HFFc6 (cell line): ENCODE results near the gene CFAP299. TPM values are rescaled to one million over a fixed set of nuclear protein-coding genes. Genes with fewer than 3 reads are reported as not detected.

Experiments
- DNase-seq: peaks from one replicate; pipeline ENCODE4 v3.0.0-alpha.2; 2018
- H3K27ac Mint-ChIP-seq: 2 replicates; pipeline ENCODE4 v1.8.0; 2020; ENCODE audit warnings: mild to moderate bottlenecking, mixed read lengths
- H3K27me3 Mint-ChIP-seq: 2 replicates; pipeline ENCODE4 v1.8.0; 2021; ENCODE audit warnings: mild to moderate bottlenecking, moderate library complexity, mixed read lengths; ENCODE audit not compliant: insufficient read depth
- H3K36me3 Mint-ChIP-seq: 2 replicates; pipeline ENCODE4 v1.8.0; 2021; ENCODE audit warnings: low read depth, mixed read lengths
- H3K4me1 Mint-ChIP-seq: 2 replicates; pipeline ENCODE4 v1.8.0; 2020; ENCODE audit warnings: low read depth, mixed read lengths
- H3K4me3 Mint-ChIP-seq: 2 replicates; pipeline ENCODE4 v1.8.0; 2020; ENCODE audit warnings: mild to moderate bottlenecking, moderate library complexity, mixed read lengths
- H3K9me3 Mint-ChIP-seq: 2 replicates; pipeline ENCODE4 v1.8.0; 2020; ENCODE audit warnings: mild to moderate bottlenecking, mixed read lengths
- CTCF ChIP-seq: fragments of 200-600 bp; sonication (generic); IDR thresholded peaks from 2 replicates; pipeline ENCODE4 v1.5.0; 2021; ENCODE audit warnings: antibody characterized with exemption, mild to moderate bottlenecking
- total RNA-seq, 6 experiments: library from RNA; stranded (reverse); fragmentation: NEBNext Ultra II Directional; extraction: Animal tissue kit (Norgen Biotek cat#: 25700); gene quantifications; 2 replicates in 1 of 6; 3 replicates in 5 of 6; pipeline ENCODE4 v1.2.3, GENCODE V29; 2021

CFAP299 gene
- total RNA-seq, 6 experiments from 2014 or later = 4.8 to 9.0 (median 8.7) TPM

- Mint-ChIP-seq H3K27me3 (no peaks in the 10 kb centered on the region), H3K4me1 (peaks cover 19% of the 10 kb centered on the region), H3K27ac (no peak overlapping the region), H3K36me3 (no peaks in the 10 kb centered on the region), H3K4me3 (no peak overlapping the region), H3K9me3 (no peaks in the 10 kb centered on the region)
- no peak for TF ChIP-seq CTCF
- DNase-seq = no peak
Measured at GRCh38 chr4:80874979-80875378, 539.4 kb downstream of the CFAP299 start.

GRCh38 chr4:80875642-80876041, 540.1 kb downstream of the CFAP299 start:
- H3K9me3 Mint-ChIP-seq = no peaks in the 10 kb centered on the region
- no peak overlapping the region for H3K4me3 Mint-ChIP-seq
- H3K27me3 Mint-ChIP-seq = no peaks in the 10 kb centered on the region
- DNase-seq = no peak
- peaks cover 19% of the 10 kb centered on the region for H3K4me1 Mint-ChIP-seq
- no peaks in the 10 kb centered on the region for H3K36me3 Mint-ChIP-seq
- no peak for TF ChIP-seq CTCF
- no peak overlapping the region for H3K27ac Mint-ChIP-seq

GRCh38 chr4:80876810-80877209, 541.3 kb downstream of the CFAP299 start:
- Mint-ChIP-seq H3K4me3 (no peak overlapping the region), H3K4me1 (peaks cover 19% of the 10 kb centered on the region), H3K9me3 (no peaks in the 10 kb centered on the region), H3K27me3 (no peaks in the 10 kb centered on the region), H3K36me3 (no peaks in the 10 kb centered on the region), H3K27ac (no peak overlapping the region; the same call in 1 of the 2 replicates)
- DNase-seq = no peak
- TF ChIP-seq CTCF = no peak

GRCh38 chr4:80878218-80878617, 542.7 kb downstream of the CFAP299 start:
- DNase-seq = no peak
- Mint-ChIP-seq H3K27me3 (no peaks in the 10 kb centered on the region), H3K9me3 (no peaks in the 10 kb centered on the region), H3K27ac (no peak overlapping the region), H3K4me1 (peaks cover 19% of the 10 kb centered on the region), H3K36me3 (no peaks in the 10 kb centered on the region), H3K4me3 (no peak overlapping the region)
- TF ChIP-seq CTCF = no peak

- no peaks in the 10 kb centered on the region for H3K9me3 Mint-ChIP-seq
- no peak for TF ChIP-seq CTCF
- H3K27ac Mint-ChIP-seq = no peak overlapping the region
- no peaks in the 10 kb centered on the region for H3K27me3 Mint-ChIP-seq
- peaks cover 12% of the 10 kb centered on the region for H3K4me1 Mint-ChIP-seq
- H3K4me3 Mint-ChIP-seq = no peak overlapping the region
- DNase-seq = no peak
- H3K36me3 Mint-ChIP-seq = no peaks in the 10 kb centered on the region
Measured at GRCh38 chr4:80897537-80898303, 562.2 kb downstream of the CFAP299 start.
